Lower leg skin (tissue), 4 donors: Measurements from ENCODE around the gene ARF1. TPM values are rescaled to one million over a fixed set of nuclear protein-coding genes. Genes with fewer than 3 reads are reported as not detected.

Experiments used
- DNase-seq, 2 donors: peaks; one replicate each; pipeline ENCODE4 v3.0.0-alpha.2; 2019; ENCODE audit warnings: low spot score in 2 of 2
- H3K4me3 ChIP-seq: fragments of 200-600 bp; sonication (generic); 2 replicates; pipeline ENCODE4 v1.5.1; 2017; ENCODE audit warnings: mild to moderate bottlenecking, low read depth; ENCODE audit not compliant: poor library complexity, severe bottlenecking
- CTCF ChIP-seq, 3 donors: fragments of 450-650 bp; IDR thresholded peaks; one replicate each; pipeline ENCODE4 v1.5.1; 2016; ENCODE audit warnings: antibody characterized with exemption in 3 of 3, mild to moderate bottlenecking in 3 of 3, moderate library complexity in 2 of 3
- POLR2A ChIP-seq, 2 donors: fragments of 450-650 bp; IDR thresholded peaks; one replicate each; pipeline ENCODE4 v1.6.1; 2016 to 2017; ENCODE audit warnings: antibody characterized with exemption in 2 of 2, mild to moderate bottlenecking in 1 of 2, moderate library complexity in 1 of 2
- WGBS, 2 donors: methylation state at CpG; one replicate each; pipeline ENCODE4 v1.1.5; 2018; 5-methylcytosine and 5-hydroxymethylcytosine counted together
- intact Hi-C: fragments of 100-400 bp; cut with DNase I; formaldehyde crosslinking; loops from one replicate; pipeline ENCODE4 v1.15.0; 2023; ENCODE audit warnings: low total_unique reads
- total RNA-seq, 4 donors: library from RNA; depleted of rRNA; stranded (reverse); fragments of >200 nt; gene quantifications; one replicate each; pipeline ENCODE4 v1.1.0, GENCODE V29; 2016

Gene ARF1
- total RNA-seq, 4 donors from 2014 or later = 242 to 326 (median 317) TPM

- DNase-seq = peak; percentile 100
- 0% methylated on average over 37 to 65 of the region's 95 CpGs for WGBS, 2 donors
- peak within 1 kb of the TSS; percentile 86 for H3K4me3 ChIP-seq
- TF ChIP-seq POLR2A (IDR thresholded peaks at IDR 0.05) (peak in 1 of 2 donors; percentile 77), CTCF (IDR thresholded peaks at IDR 0.05) (peak in 1 of 3 donors; percentile 23)
- intact Hi-C loops = no loop called here
Observed at GRCh38 chr1:228139931-228140723, 57.6 kb downstream of the ARF1 start, which contains the start of gene GUK1. Gene GUK1 (plus strand): TSS chr1:228140279. CDS start chr1:228140303, 24 bp downstream.

- TF ChIP-seq POLR2A (IDR thresholded peaks at IDR 0.05) (no peak), CTCF (IDR thresholded peaks at IDR 0.05) (no peak)
- DNase-seq = peak in 1 of 2 donors; percentile 36
- intact Hi-C loops = no loop called here
- 1 to 2% methylated on average over 22 to 24 of the region's 25 CpGs for WGBS, 2 donors
- H3K4me3 ChIP-seq = peak overlapping the region; percentile 86
Observed at GRCh38 chr1:228140724-228141225, 58.3 kb downstream of the ARF1 start.

- intact Hi-C loops = no loop called here
- peak; percentile 78 to 91 for DNase-seq
- H3K4me3 ChIP-seq = peak overlapping the region; percentile 86
- 8 to 25% methylated on average over 26 to 27 of the region's 27 CpGs for WGBS, 2 donors
- TF ChIP-seq CTCF (IDR thresholded peaks at IDR 0.05) (no peak), POLR2A (IDR thresholded peaks at IDR 0.05) (no peak)
Observed at GRCh38 chr1:228141226-228142044, 58.9 kb downstream of the ARF1 start.

GRCh38 chr1:228142155-228142691 is 59.7 kb downstream of the ARF1 start:
- 41 to 51% methylated on average over 15 to 16 of the region's 16 CpGs for WGBS, 2 donors
- no peak for TF ChIP-seq POLR2A (IDR thresholded peaks at IDR 0.05)
- TF ChIP-seq CTCF (IDR thresholded peaks at IDR 0.05) = no peak
- DNase-seq = peak; percentile 35 to 85
- intact Hi-C loops = no loop called here
- no peak overlapping the region for H3K4me3 ChIP-seq

GRCh38 chr1:228142701-228143136 is 60.2 kb downstream of the ARF1 start:
- peak in 1 of 2 donors; percentile 86 for DNase-seq
- H3K4me3 ChIP-seq = no peak overlapping the region
- intact Hi-C loops = no loop called here
- no peak for TF ChIP-seq CTCF (IDR thresholded peaks at IDR 0.05)
- no peak for TF ChIP-seq POLR2A (IDR thresholded peaks at IDR 0.05)
- WGBS, 2 donors = 42 to 47% methylated on average over 10 of the region's 11 CpGs
